ENCODE measurements around the gene IL1RAPL1. TPM values are rescaled to one million over a fixed set of nuclear protein-coding genes. Genes with fewer than 3 reads are reported as not detected.

The IL1RAPL1 gene
- total RNA-seq, 2 donors from 2014 or later, result 0.54 TPM; not detected in 1

- no peak for TF ChIP-seq CTCF (IDR thresholded peaks at IDR 0.05)
- H3K9me3 ChIP-seq, result no peaks in the 10 kb centered on the region
- DNase-seq (ENCODE audit: low spot score), result no peak
- H3K36me3 ChIP-seq, result no peaks in the 10 kb centered on the region
- no peaks in the 10 kb centered on the region for H3K4me1 ChIP-seq (ENCODE audit: control insufficient read depth in 1 of 2, low read depth in 2 of 2)
- no peak overlapping the region for H3K27ac ChIP-seq
- no peak for ATAC-seq (ENCODE audit: insufficient number of reproducible peaks, low FRiP score, low read depth)
- no peaks in the 10 kb centered on the region for H3K27me3 ChIP-seq (replicated peaks; ENCODE audit: insufficient read depth)
- no peak overlapping the region for H3K4me3 ChIP-seq
These were observed 1282.6 kb downstream of the IL1RAPL1 start for GRCh38 chrX:29869837-29870236.

GRCh38 chrX:29870608-29871007 is 1283.4 kb downstream of the IL1RAPL1 start:
- TF ChIP-seq CTCF (IDR thresholded peaks at IDR 0.05), result no peak
- H3K36me3 ChIP-seq, result no peaks in the 10 kb centered on the region
- ATAC-seq (ENCODE audit: insufficient number of reproducible peaks, low FRiP score, low read depth), result no peak
- no peak for DNase-seq (ENCODE audit: low spot score)
- H3K9me3 ChIP-seq, result no peaks in the 10 kb centered on the region
- no peak overlapping the region for H3K27ac ChIP-seq
- no peaks in the 10 kb centered on the region for H3K27me3 ChIP-seq (replicated peaks; ENCODE audit: insufficient read depth)
- H3K4me1 ChIP-seq (ENCODE audit: control insufficient read depth in 1 of 2, low read depth in 2 of 2), result no peaks in the 10 kb centered on the region
- H3K4me3 ChIP-seq, result no peak overlapping the region

- TF ChIP-seq CTCF (IDR thresholded peaks at IDR 0.05), result no peak
- Histone ChIP-seq H3K36me3 (no peaks in the 10 kb centered on the region), H3K4me3 (no peak overlapping the region), H3K27ac (no peak overlapping the region), H3K4me1 (ENCODE audit: control insufficient read depth in 1 of 2, low read depth in 2 of 2) (no peaks in the 10 kb centered on the region), H3K27me3 (replicated peaks; ENCODE audit: insufficient read depth) (no peaks in the 10 kb centered on the region), H3K9me3 (no peaks in the 10 kb centered on the region)
- ATAC-seq (ENCODE audit: insufficient number of reproducible peaks, low FRiP score, low read depth) (no peak), DNase-seq (ENCODE audit: low spot score) (no peak)
These were observed 1285.6 kb downstream of the IL1RAPL1 start for GRCh38 chrX:29872831-29873230.

GRCh38 chrX:29876733-29877132 is 1289.5 kb downstream of the IL1RAPL1 start:
- no peaks in the 10 kb centered on the region for H3K27me3 ChIP-seq (replicated peaks; ENCODE audit: insufficient read depth)
- ATAC-seq (ENCODE audit: insufficient number of reproducible peaks, low FRiP score, low read depth) (no peak), DNase-seq (ENCODE audit: low spot score) (no peak)
- no peak overlapping the region for H3K4me3 ChIP-seq
- no peaks in the 10 kb centered on the region for H3K4me1 ChIP-seq (ENCODE audit: control insufficient read depth in 1 of 2, low read depth in 2 of 2)
- no peak overlapping the region for H3K27ac ChIP-seq
- H3K36me3 ChIP-seq, result no peaks in the 10 kb centered on the region
- no peaks in the 10 kb centered on the region for H3K9me3 ChIP-seq
- no peak for TF ChIP-seq CTCF (IDR thresholded peaks at IDR 0.05)

- DNase-seq (ENCODE audit: low spot score) (no peak), ATAC-seq (ENCODE audit: insufficient number of reproducible peaks, low FRiP score, low read depth) (no peak)
- no peaks in the 10 kb centered on the region for H3K36me3 ChIP-seq
- no peaks in the 10 kb centered on the region for H3K9me3 ChIP-seq
- H3K4me1 ChIP-seq (ENCODE audit: control insufficient read depth in 1 of 2, low read depth in 2 of 2), result no peaks in the 10 kb centered on the region
- no peak for TF ChIP-seq CTCF (IDR thresholded peaks at IDR 0.05)
- no peak overlapping the region for H3K27ac ChIP-seq
- no peak overlapping the region for H3K4me3 ChIP-seq
- H3K27me3 ChIP-seq (replicated peaks; ENCODE audit: insufficient read depth), result no peaks in the 10 kb centered on the region
These were observed 1293.7 kb downstream of the IL1RAPL1 start for GRCh38 chrX:29880977-29881376.

Measured in thoracic aorta (tissue), 2 donors.